MM.1S (cell line): ENCODE data around the gene TPD52L1.

ENCODE experiments used
- DNase-seq: peaks from one replicate; pipeline ENCODE4 v3.0.0-alpha.2; 2015
- H2AFZ ChIP-seq: fragments of 300-600 bp; sonication (generic); 2 replicates; pipeline ENCODE4 v1.6.0; 2016; ENCODE audit warnings: antibody characterized with exemption, low read length
- H3F3A ChIP-seq: fragments of 300-600 bp; sonication (generic); 2 replicates; pipeline ENCODE4 v1.6.1; 2016; ENCODE audit warnings: mild to moderate bottlenecking, antibody characterized with exemption, low read length, moderate library complexity, mixed read lengths; ENCODE audit not compliant: insufficient read depth
- H3K27ac ChIP-seq: fragments of 300-600 bp; sonication (generic); 2 replicates; pipeline ENCODE4 v1.5.1; 2016; ENCODE audit warnings: mild to moderate bottlenecking, low read length
- H3K27me3 ChIP-seq: fragments of 300-600 bp; sonication (generic); replicated peaks from 2 replicates; pipeline ENCODE4 v1.6.0; 2016; ENCODE audit warnings: low read length; ENCODE audit not compliant: insufficient read depth
- H3K36me3 ChIP-seq: fragments of 300-600 bp; sonication (generic); replicated peaks from 2 replicates; pipeline ENCODE4 v1.6.1; 2016; ENCODE audit warnings: mild to moderate bottlenecking, low read length, mixed read lengths; ENCODE audit not compliant: insufficient read depth
- H3K4me1 ChIP-seq: fragments of 300-600 bp; sonication (generic); 2 replicates; pipeline ENCODE4 v1.6.1; 2016; ENCODE audit warnings: low read length, mixed read lengths
- H3K4me2 ChIP-seq: fragments of 300-600 bp; sonication (generic); 2 replicates; pipeline ENCODE4 v1.6.0; 2016; ENCODE audit warnings: low read depth, low read length
- H3K4me3 ChIP-seq: fragments of 300-600 bp; sonication (generic); 2 replicates; pipeline ENCODE4 v1.5.1; 2016; ENCODE audit warnings: low read length, mixed read lengths
- H3K79me2 ChIP-seq: fragments of 300-600 bp; sonication (generic); 2 replicates; pipeline ENCODE4 v1.6.1; 2016; ENCODE audit warnings: mixed run types, low read length, mixed read lengths
- H3K9ac ChIP-seq: fragments of 300-600 bp; sonication (generic); 2 replicates; pipeline ENCODE4 v1.6.1; 2016; ENCODE audit warnings: low read length, mixed read lengths
- H3K9me2 ChIP-seq: fragments of 300-600 bp; sonication (generic); replicated peaks from 2 replicates; pipeline ENCODE4 v1.6.1; 2016; ENCODE audit warnings: mild to moderate bottlenecking, low read length, mixed read lengths; ENCODE audit not compliant: insufficient read depth
- H3K9me3 ChIP-seq: fragments of 300-600 bp; sonication (generic); replicated peaks from 2 replicates; pipeline ENCODE4 v1.6.1; 2016; ENCODE audit warnings: mild to moderate bottlenecking, low read length, mixed read lengths; ENCODE audit not compliant: insufficient read depth
- H4K20me1 ChIP-seq: fragments of 300-600 bp; sonication (generic); 2 replicates; pipeline ENCODE4 v1.6.1; 2016; ENCODE audit warnings: mild to moderate bottlenecking, low read length, moderate library complexity, mixed read lengths; ENCODE audit not compliant: insufficient read depth
- EZH2 ChIP-seq: fragments of 300-600 bp; sonication (generic); optimal IDR thresholded peaks from 2 replicates; pipeline ENCODE3; 2017; ENCODE audit warnings: low read depth, mild to moderate bottlenecking, antibody characterized with exemption, low read length, mixed read lengths
- EZH2phosphoT487 ChIP-seq: fragments of 300-600 bp; sonication (generic); IDR thresholded peaks from 2 replicates; pipeline ENCODE4 v1.6.1; 2018; ENCODE audit warnings: antibody characterized with exemption, low read length
- TF ChIP-seq, protein P1 (sequence below): fragments of 300-600 bp; sonication (generic); IDR thresholded peaks from 2 replicates; pipeline ENCODE4 v1.5.1; 2016; ENCODE audit warnings: antibody characterized with exemption, low read length, mixed read lengths

TPD52L1 gene

DNA sequence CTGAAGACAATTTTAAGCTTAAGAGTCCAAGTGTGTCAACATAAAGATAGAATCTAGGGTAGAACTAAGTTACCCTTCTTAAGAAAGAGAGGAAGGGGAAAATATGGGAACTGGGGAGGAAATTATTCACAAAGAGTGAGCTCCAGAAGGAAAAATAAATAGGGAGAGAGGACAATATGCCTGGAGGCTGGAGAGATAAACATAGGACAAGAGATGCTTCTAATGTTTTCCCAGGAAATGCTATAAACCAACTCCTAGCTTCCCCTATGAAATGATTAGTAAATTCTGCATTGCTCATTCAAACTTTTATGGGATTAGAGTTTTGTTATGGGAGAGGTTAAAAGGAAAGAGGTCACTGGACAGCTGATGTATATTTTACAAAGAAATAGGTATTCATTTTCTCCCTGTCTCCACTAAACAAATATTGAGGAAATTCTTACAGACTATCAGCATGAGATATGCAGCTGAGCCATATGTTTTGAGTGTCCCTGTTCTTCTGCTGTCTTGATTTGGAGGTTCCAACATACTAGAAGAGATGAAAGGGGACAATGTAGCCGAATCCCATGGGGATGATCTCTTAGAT lies 22.0 kb downstream of the TPD52L1 start:
- no peaks in the 10 kb centered on the region for H3F3A ChIP-seq
- DNase-seq = no peak
- TF ChIP-seq EZH2 = no peak
- no peak overlapping the region for H3K9ac ChIP-seq
- H3K36me3 ChIP-seq = no peaks in the 10 kb centered on the region
- no peaks in the 10 kb centered on the region for H3K79me2 ChIP-seq
- no peaks in the 10 kb centered on the region for H3K9me2 ChIP-seq
- H3K4me1 ChIP-seq = no peaks in the 10 kb centered on the region
- no peaks in the 10 kb centered on the region for H3K9me3 ChIP-seq
- H3K27me3 ChIP-seq = no peaks in the 10 kb centered on the region
- H2AFZ ChIP-seq = no peak overlapping the region
- H3K4me2 ChIP-seq = no peak overlapping the region
- H3K27ac ChIP-seq = no peak overlapping the region
- no peaks in the 10 kb centered on the region for H4K20me1 ChIP-seq
- no peak overlapping the region for H3K4me3 ChIP-seq

DNA sequence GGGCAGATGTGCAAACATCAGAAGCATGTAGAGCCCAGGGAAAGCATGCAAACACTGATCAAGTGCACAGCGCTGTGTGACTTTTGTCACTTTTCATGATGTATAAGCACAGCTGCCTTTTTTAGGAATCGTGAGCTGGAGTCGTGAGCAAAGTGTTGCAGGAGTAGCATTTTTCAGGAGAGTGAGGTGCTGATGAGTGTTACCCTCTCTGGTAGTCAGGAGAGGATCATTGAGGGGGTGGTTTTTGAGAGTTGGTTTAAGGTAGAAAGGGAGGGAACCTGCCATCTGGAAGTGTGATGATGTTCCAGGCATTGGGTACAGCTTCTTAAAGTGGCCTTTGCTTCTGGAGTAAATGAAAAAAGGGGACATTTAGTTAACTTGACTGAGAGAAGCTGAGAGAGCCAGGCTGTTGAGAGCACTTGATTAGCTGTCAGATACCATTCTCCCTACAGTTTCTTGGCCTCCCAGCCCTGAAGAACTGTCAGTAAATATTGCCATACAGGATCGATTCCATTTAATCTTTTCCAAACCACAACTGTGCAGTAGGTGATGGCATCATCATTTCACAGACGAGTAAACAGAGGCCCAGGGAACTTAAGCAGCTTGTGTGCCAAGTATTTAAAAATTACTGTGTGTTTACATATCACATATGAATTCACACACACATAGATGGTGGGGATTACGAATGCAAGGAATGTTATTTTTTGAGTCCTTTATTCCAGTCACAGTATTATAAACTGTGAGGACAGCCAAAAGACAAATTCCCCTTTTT lies 28.9 kb downstream of the TPD52L1 start:
- Histone ChIP-seq H3K9me3 (no peaks in the 10 kb centered on the region), H3K4me3 (no peak overlapping the region), H3K27ac (no peak overlapping the region), H4K20me1 (no peaks in the 10 kb centered on the region), H3K4me1 (no peaks in the 10 kb centered on the region), H3K79me2 (no peaks in the 10 kb centered on the region), H3K9ac (no peak overlapping the region), H2AFZ (no peak overlapping the region), H3K36me3 (no peaks in the 10 kb centered on the region), H3K4me2 (no peak overlapping the region), H3F3A (no peaks in the 10 kb centered on the region), H3K27me3 (no peaks in the 10 kb centered on the region), H3K9me2 (no peaks in the 10 kb centered on the region)
- TF ChIP-seq EZH2phosphoT487 = no peak
- DNase-seq = no peak

DNA sequence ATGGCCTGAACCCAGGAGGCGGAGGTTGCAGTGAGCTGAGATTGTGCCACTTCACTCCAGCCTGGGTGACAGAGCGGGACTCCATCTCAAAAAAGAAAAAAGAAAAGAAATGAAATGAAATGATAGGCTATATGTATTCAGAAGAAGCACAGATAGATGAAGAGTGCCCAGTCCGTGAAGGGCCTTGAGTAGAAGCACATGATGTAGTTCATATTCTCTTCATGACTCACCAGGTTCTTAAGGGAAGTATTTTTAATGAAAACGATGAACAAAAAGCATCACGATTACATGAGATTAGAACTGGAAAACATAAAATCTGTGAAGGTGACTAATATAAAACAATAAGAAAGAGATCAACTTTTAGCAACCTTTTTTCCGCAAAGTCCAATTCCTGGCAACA lies 29.8 kb downstream of the TPD52L1 start:
- Histone ChIP-seq H3K36me3 (no peaks in the 10 kb centered on the region), H3K9me3 (no peaks in the 10 kb centered on the region), H3K4me1 (no peaks in the 10 kb centered on the region), H3F3A (no peaks in the 10 kb centered on the region), H3K4me3 (no peak overlapping the region), H3K27ac (no peak overlapping the region), H4K20me1 (no peaks in the 10 kb centered on the region), H3K27me3 (no peaks in the 10 kb centered on the region), H3K9me2 (no peaks in the 10 kb centered on the region), H3K9ac (no peak overlapping the region), H2AFZ (no peak overlapping the region), H3K79me2 (no peaks in the 10 kb centered on the region), H3K4me2 (no peak overlapping the region)
- no peak for DNase-seq
- TF ChIP-seq, protein P1, sequence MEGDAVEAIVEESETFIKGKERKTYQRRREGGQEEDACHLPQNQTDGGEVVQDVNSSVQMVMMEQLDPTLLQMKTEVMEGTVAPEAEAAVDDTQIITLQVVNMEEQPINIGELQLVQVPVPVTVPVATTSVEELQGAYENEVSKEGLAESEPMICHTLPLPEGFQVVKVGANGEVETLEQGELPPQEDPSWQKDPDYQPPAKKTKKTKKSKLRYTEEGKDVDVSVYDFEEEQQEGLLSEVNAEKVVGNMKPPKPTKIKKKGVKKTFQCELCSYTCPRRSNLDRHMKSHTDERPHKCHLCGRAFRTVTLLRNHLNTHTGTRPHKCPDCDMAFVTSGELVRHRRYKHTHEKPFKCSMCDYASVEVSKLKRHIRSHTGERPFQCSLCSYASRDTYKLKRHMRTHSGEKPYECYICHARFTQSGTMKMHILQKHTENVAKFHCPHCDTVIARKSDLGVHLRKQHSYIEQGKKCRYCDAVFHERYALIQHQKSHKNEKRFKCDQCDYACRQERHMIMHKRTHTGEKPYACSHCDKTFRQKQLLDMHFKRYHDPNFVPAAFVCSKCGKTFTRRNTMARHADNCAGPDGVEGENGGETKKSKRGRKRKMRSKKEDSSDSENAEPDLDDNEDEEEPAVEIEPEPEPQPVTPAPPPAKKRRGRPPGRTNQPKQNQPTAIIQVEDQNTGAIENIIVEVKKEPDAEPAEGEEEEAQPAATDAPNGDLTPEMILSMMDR = no peak
- TF ChIP-seq EZH2 = no peak
- TF ChIP-seq EZH2phosphoT487 = no peak

DNA sequence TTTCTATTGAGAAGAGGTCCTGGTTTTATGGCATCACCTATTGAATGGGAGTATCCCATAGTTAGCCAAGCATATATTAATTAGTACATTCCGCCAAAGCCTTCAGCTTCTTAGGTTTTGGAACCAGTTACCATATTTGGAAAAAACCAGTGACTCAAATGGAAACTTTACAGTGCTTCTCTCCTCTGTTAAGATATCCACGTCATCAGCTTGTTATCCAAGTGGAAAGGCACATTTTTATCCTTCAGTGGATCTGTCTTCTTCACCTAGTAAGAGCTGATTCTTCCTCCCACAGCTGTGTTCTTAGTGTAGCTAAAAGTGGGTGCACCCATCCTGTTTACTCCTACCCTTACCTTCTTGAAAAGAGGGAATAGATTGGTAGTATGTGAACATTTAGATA lies 34.5 kb downstream of the TPD52L1 start:
- Histone ChIP-seq H3K9ac (no peak overlapping the region), H3K4me1 (no peaks in the 10 kb centered on the region), H3K4me3 (no peak overlapping the region), H3K36me3 (no peaks in the 10 kb centered on the region), H3K27me3 (no peaks in the 10 kb centered on the region), H3K79me2 (no peaks in the 10 kb centered on the region), H3F3A (no peaks in the 10 kb centered on the region), H3K4me2 (no peak overlapping the region), H2AFZ (no peak overlapping the region), H3K27ac (no peak overlapping the region), H4K20me1 (no peaks in the 10 kb centered on the region), H3K9me2 (no peaks in the 10 kb centered on the region), H3K9me3 (no peaks in the 10 kb centered on the region)
- no peak for TF ChIP-seq EZH2
- TF ChIP-seq, protein P1 = no peak
- no peak for TF ChIP-seq EZH2phosphoT487
- no peak for DNase-seq
